GM23338 (cell line): Measurements from ENCODE around the gene ZNF366. TPM values are rescaled to one million over a fixed set of nuclear protein-coding genes. Genes with fewer than 3 reads are reported as not detected.

Experiments
- ATAC-seq: fragments of 200-7000 bp; cut with Tn5 transposase; 3 replicates; pipeline ENCODE4 v1.9.1; 2020
- DNase-seq: peaks from one replicate; pipeline ENCODE4 v3.0.0-alpha.2; 2015; ENCODE audit warnings: low spot score
- H2AFZ ChIP-seq: fragments of 200-600 bp; sonication (generic); 2 replicates; pipeline ENCODE4 v1.8.0; 2016; ENCODE audit warnings: antibody characterized with exemption, mild to moderate bottlenecking, moderate library complexity
- H3F3A ChIP-seq: fragments of 200-600 bp; sonication (generic); replicated peaks from 2 replicates; pipeline ENCODE4 v1.8.0; 2017; ENCODE audit warnings: antibody characterized with exemption, mixed run types, low read depth
- H3K27ac ChIP-seq: fragments of 200-600 bp; sonication (generic); 2 replicates; pipeline ENCODE4 v1.6.1; 2016; ENCODE audit warnings: low read depth
- H3K27me3 ChIP-seq: fragments of 200-600 bp; sonication (generic); 2 replicates; pipeline ENCODE4 v1.8.0; 2016; ENCODE audit warnings: mild to moderate bottlenecking, mixed run types, moderate library complexity; ENCODE audit not compliant: insufficient read depth
- H3K36me3 ChIP-seq: fragments of 200-600 bp; sonication (generic); 2 replicates; pipeline ENCODE4 v1.8.0; 2016; ENCODE audit warnings: mild to moderate bottlenecking; ENCODE audit not compliant: insufficient read depth
- H3K4me1 ChIP-seq: fragments of 200-600 bp; sonication (generic); 2 replicates; pipeline ENCODE4 v1.8.0; 2016; ENCODE audit warnings: mild to moderate bottlenecking, moderate library complexity; ENCODE audit not compliant: insufficient read depth
- H3K4me2 ChIP-seq: fragments of 200-600 bp; sonication (generic); 2 replicates; pipeline ENCODE4 v1.7.1; 2017; ENCODE audit warnings: mixed run types
- H3K4me3 ChIP-seq: fragments of 200-600 bp; sonication (generic); 2 replicates; pipeline ENCODE4 v1.6.1; 2016; ENCODE audit warnings: mixed run types
- H3K79me2 ChIP-seq: fragments of 200-600 bp; sonication (generic); replicated peaks from 2 replicates; pipeline ENCODE4 v1.8.0; 2017; ENCODE audit warnings: mild to moderate bottlenecking; ENCODE audit not compliant: insufficient read depth
- H3K9me2 ChIP-seq: fragments of 200-600 bp; sonication (generic); 2 replicates; pipeline ENCODE4 v1.8.0; 2017; ENCODE audit not compliant: insufficient read depth
- H4K20me1 ChIP-seq: fragments of 200-600 bp; sonication (generic); replicated peaks from 2 replicates; pipeline ENCODE4 v1.8.0; 2017; ENCODE audit warnings: mild to moderate bottlenecking; ENCODE audit not compliant: insufficient read depth
- H3K27ac Mint-ChIP-seq: 2 replicates; pipeline ENCODE4 v1.8.0; 2020; ENCODE audit warnings: inconsistent platforms, mild to moderate bottlenecking, moderate library complexity, mixed read lengths
- H3K27me3 Mint-ChIP-seq: 3 replicates; pipeline ENCODE4 v1.8.0; 2022; ENCODE audit warnings: low read depth, mild to moderate bottlenecking, moderate library complexity, mixed read lengths, inconsistent platforms; ENCODE audit not compliant: insufficient read depth, poor library complexity
- H3K36me3 Mint-ChIP-seq: 3 replicates; pipeline ENCODE4 v1.8.0; 2021; ENCODE audit warnings: low read depth, mild to moderate bottlenecking, inconsistent platforms, moderate library complexity, mixed read lengths
- H3K4me1 Mint-ChIP-seq: 3 replicates; pipeline ENCODE4 v1.8.0; 2020; ENCODE audit warnings: mild to moderate bottlenecking, inconsistent platforms, mixed read lengths
- H3K4me3 Mint-ChIP-seq: 3 replicates; pipeline ENCODE4 v1.8.0; 2021; ENCODE audit warnings: moderate library complexity, mild to moderate bottlenecking, inconsistent platforms, mixed read lengths
- H3K9me3 Mint-ChIP-seq: 3 replicates; pipeline ENCODE4 v1.8.0; 2020; ENCODE audit warnings: moderate library complexity, mild to moderate bottlenecking, inconsistent platforms, mixed read lengths
- CREB1 ChIP-seq: fragments of 250-450 bp; sonication (Bioruptor Pico); IDR thresholded peaks from 2 replicates; pipeline ENCODE4 v1.5.0; 2020; ENCODE audit warnings: low read depth, mild to moderate bottlenecking, moderate library complexity
- CTCF ChIP-seq, 2 experiments: fragments of 200-600 bp in 1 of 2; sonication (generic) in 1 of 2; conservative IDR thresholded peaks; 2 replicates each; pipeline versions ENCODE4 v1.5.1 to v1.6.1; 2016 to 2017; ENCODE audit warnings: antibody characterized with exemption in 2 of 2, low read depth in 2 of 2, mild to moderate bottlenecking in 2 of 2, moderate library complexity in 1 of 2
- ETS1 ChIP-seq: IDR thresholded peaks from 2 replicates; pipeline ENCODE4 v1.6.1; 2016; ENCODE audit warnings: antibody characterized with exemption
- EZH2 ChIP-seq: fragments of 200-600 bp; sonication (generic); IDR thresholded peaks from one replicate; pipeline ENCODE4 v1.8.0; 2017; ENCODE audit warnings: antibody characterized with exemption, mild to moderate bottlenecking, low read depth; ENCODE audit not compliant: unreplicated experiment
- EZH2phosphoT487 ChIP-seq: fragments of 200-600 bp; sonication (generic); IDR thresholded peaks from one replicate; pipeline ENCODE4 v1.8.1; 2018; ENCODE audit warnings: antibody characterized with exemption; ENCODE audit not compliant: unreplicated experiment
- JUNB ChIP-seq: IDR thresholded peaks from one replicate; pipeline ENCODE4 v1.6.1; 2016; ENCODE audit warnings: antibody characterized with exemption; ENCODE audit not compliant: unreplicated experiment
- NANOG ChIP-seq: IDR thresholded peaks from 2 replicates; pipeline ENCODE4 v1.6.1; 2016; ENCODE audit warnings: antibody characterized with exemption, borderline replicate concordance
- POLR2AphosphoS5 ChIP-seq: IDR thresholded peaks from 2 replicates; pipeline ENCODE4 v1.6.1; 2016; ENCODE audit warnings: antibody characterized with exemption, low read depth
- REST ChIP-seq: IDR thresholded peaks from one replicate; pipeline ENCODE4 v1.6.1; 2018; ENCODE audit warnings: antibody characterized with exemption; ENCODE audit not compliant: unreplicated experiment
- STAT1 ChIP-seq: IDR thresholded peaks from one replicate; pipeline ENCODE4 v1.6.1; 2016; ENCODE audit warnings: antibody characterized with exemption; ENCODE audit not compliant: unreplicated experiment
- ZNF114 ChIP-seq: fragments of 250-450 bp; sonication (Bioruptor Pico); IDR thresholded peaks from 2 replicates; pipeline ENCODE4 v1.5.0; 2020; ENCODE audit warnings: mild to moderate bottlenecking, moderate library complexity
- ZNF331 ChIP-seq: fragments of 250-450 bp; sonication (Bioruptor Pico); IDR thresholded peaks from 2 replicates; pipeline ENCODE4 v1.5.0; 2020; ENCODE audit warnings: low read depth, mild to moderate bottlenecking, moderate library complexity
- polyA plus RNA-seq: library from polyadenylated mRNA; unstranded; fragments of >200 nt; fragmentation: Nextera tagmentation; extraction: Ambion mirVana; gene quantifications from 2 replicates; pipeline ENCODE4 v1.2.1, GENCODE V29; 2016
- total RNA-seq: library from RNA; depleted of rRNA; stranded (reverse); fragments of >200 nt; shearing (Covaris generic); gene quantifications from 2 replicates; pipeline ENCODE4 v1.2.3, GENCODE V29; 2014
- TF ChIP-seq, protein P1 (sequence below): fragments of 250-450 bp; sonication (Bioruptor Pico); IDR thresholded peaks from 2 replicates; pipeline ENCODE4 v1.5.0; 2020; ENCODE audit warnings: mild to moderate bottlenecking, moderate library complexity

ZNF366 gene
- total and polyA plus RNA-seq, 2 experiments from 2014 or later = not detected

DNA sequence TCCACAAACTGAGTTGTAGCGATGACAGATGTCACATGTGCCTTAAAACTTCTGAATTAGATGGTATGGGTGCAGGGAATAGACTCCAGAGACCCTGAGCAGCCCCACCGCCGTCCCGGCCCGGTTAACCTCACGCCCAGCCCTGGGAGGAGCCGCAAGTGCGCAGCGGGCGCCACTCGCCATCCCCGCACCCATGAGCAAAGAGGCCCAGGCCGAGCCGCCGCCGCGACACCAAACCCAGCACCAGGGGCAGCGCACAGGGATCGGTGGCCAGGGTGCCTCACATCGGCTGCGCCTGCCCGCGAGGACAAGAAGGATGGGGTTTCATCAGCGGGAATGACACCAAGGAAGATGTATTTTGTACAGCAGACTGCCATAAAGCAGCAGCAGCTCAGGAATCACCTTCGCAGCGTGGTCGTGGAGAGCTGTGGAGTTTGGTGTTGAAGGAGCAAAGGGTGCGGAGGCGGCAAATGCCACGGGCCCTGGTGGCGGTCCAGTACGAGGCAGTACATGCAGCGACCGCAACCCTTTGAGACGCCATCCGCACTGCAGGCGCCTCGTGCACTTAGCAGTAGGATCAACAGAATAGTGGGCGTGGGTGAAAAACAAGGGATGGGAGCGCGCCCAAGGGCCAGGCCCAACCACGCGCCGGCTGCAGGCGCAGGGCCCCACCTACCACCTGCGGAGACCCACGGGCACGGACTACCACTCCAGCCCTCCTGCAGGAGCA lies 89.7 kb downstream of the ZNF366 start:
- Histone ChIP-seq H3K4me3 (no peak overlapping the region), H3K4me2 (no peak overlapping the region), H3K9me2 (peaks cover 7% of the 10 kb centered on the region; the same call in 1 of the 2 replicates), H3K36me3 (no peaks in the 10 kb centered on the region), H3K27ac (no peak overlapping the region), H3K4me1 (no peaks in the 10 kb centered on the region), H2AFZ (peak overlapping the region; percentile 74), H3K27me3 (no peaks in the 10 kb centered on the region), H3F3A (no peaks in the 10 kb centered on the region), H4K20me1 (no peaks in the 10 kb centered on the region), H3K79me2 (no peaks in the 10 kb centered on the region)
- ATAC-seq (peak; percentile 64), DNase-seq (no peak)
- Mint-ChIP-seq H3K36me3 (no peaks in the 10 kb centered on the region), H3K9me3 (no peaks in the 10 kb centered on the region), H3K27me3 (peaks cover 6% of the 10 kb centered on the region), H3K27ac (no peak overlapping the region), H3K4me1 (peaks cover 3% of the 10 kb centered on the region; the same call in 2 of the 3 replicates), H3K4me3 (no peak overlapping the region)
- TF ChIP-seq ETS1 (no peak), JUNB (no peak), NANOG (no peak), POLR2AphosphoS5 (no peak), CREB1 (no peak), CTCF (conservative IDR thresholded peaks at IDR 0.05; ENCODE audit: low read depth in 2 of 2) (no peak), REST (no peak), ZNF114 (CRISPR knock-in tag) (no peak), STAT1 (no peak), ZNF331 (CRISPR knock-in tag) (no peak), EZH2 (no peak), EZH2phosphoT487 (no peak)
- TF ChIP-seq, protein P1, sequence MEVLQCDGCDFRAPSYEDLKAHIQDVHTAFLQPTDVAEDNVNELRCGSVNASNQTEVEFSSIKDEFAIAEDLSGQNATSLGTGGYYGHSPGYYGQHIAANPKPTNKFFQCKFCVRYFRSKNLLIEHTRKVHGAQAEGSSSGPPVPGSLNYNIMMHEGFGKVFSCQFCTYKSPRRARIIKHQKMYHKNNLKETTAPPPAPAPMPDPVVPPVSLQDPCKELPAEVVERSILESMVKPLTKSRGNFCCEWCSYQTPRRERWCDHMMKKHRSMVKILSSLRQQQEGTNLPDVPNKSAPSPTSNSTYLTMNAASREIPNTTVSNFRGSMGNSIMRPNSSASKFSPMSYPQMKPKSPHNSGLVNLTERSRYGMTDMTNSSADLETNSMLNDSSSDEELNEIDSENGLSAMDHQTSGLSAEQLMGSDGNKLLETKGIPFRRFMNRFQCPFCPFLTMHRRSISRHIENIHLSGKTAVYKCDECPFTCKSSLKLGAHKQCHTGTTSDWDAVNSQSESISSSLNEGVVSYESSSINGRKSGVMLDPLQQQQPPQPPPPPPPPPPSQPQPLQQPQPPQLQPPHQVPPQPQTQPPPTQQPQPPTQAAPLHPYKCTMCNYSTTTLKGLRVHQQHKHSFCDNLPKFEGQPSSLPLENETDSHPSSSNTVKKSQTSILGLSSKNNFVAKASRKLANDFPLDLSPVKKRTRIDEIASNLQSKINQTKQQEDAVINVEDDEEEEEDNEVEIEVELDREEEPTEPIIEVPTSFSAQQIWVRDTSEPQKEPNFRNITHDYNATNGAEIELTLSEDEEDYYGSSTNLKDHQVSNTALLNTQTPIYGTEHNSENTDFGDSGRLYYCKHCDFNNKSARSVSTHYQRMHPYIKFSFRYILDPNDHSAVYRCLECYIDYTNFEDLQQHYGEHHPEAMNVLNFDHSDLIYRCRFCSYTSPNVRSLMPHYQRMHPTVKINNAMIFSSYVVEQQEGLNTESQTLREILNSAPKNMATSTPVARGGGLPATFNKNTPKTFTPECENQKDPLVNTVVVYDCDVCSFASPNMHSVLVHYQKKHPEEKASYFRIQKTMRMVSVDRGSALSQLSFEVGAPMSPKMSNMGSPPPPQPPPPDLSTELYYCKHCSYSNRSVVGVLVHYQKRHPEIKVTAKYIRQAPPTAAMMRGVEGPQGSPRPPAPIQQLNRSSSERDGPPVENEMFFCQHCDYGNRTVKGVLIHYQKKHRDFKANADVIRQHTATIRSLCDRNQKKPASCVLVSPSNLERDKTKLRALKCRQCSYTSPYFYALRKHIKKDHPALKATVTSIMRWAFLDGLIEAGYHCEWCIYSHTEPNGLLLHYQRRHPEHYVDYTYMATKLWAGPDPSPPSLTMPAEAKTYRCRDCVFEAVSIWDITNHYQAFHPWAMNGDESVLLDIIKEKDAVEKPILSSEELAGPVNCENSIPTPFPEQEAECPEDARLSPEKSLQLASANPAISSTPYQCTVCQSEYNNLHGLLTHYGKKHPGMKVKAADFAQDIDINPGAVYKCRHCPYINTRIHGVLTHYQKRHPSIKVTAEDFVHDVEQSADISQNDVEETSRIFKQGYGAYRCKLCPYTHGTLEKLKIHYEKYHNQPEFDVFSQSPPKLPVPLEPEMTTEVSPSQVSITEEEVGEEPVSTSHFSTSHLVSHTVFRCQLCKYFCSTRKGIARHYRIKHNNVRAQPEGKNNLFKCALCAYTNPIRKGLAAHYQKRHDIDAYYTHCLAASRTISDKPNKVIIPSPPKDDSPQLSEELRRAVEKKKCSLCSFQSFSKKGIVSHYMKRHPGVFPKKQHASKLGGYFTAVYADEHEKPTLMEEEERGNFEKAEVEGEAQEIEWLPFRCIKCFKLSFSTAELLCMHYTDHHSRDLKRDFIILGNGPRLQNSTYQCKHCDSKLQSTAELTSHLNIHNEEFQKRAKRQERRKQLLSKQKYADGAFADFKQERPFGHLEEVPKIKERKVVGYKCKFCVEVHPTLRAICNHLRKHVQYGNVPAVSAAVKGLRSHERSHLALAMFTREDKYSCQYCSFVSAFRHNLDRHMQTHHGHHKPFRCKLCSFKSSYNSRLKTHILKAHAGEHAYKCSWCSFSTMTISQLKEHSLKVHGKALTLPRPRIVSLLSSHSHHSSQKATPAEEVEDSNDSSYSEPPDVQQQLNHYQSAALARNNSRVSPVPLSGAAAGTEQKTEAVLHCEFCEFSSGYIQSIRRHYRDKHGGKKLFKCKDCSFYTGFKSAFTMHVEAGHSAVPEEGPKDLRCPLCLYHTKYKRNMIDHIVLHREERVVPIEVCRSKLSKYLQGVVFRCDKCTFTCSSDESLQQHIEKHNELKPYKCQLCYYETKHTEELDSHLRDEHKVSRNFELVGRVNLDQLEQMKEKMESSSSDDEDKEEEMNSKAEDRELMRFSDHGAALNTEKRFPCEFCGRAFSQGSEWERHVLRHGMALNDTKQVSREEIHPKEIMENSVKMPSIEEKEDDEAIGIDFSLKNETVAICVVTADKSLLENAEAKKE (CRISPR knock-in tag) = no peak
